K562 (cell line): ENCODE data around the gene AEN. TPM values are rescaled to one million over a fixed set of nuclear protein-coding genes. Genes with fewer than 3 reads are reported as not detected.

ENCODE experiments used
- CCNT2 ChIP-seq: IDR thresholded peaks from 2 replicates; pipeline ENCODE4 v1.6.1; 2011; ENCODE audit warnings: borderline replicate concordance, low read depth, mild to moderate bottlenecking, moderate library complexity, mixed read lengths, low read length; ENCODE audit not compliant: insufficient read length; ENCODE audit errors: extremely low read depth
- E2F5 ChIP-seq: sonication (generic); formaldehyde crosslinking; IDR thresholded peaks from 2 replicates; pipeline ENCODE4 v1.8.0; 2022; ENCODE audit warnings: mild to moderate bottlenecking, missing genetic modification reagents
- FOXM1 ChIP-seq, 2 experiments: fragments of 450-650 bp in 1 of 2; sonication (generic) in 1 of 2; formaldehyde crosslinking in 1 of 2; IDR thresholded peaks; 2 replicates each; pipeline versions ENCODE4 v1.6.1 to v1.9.0; 2017 to 2022; ENCODE audit warnings: low read depth in 2 of 2, mild to moderate bottlenecking in 2 of 2, missing genetic modification reagents in 1 of 2, moderate library complexity in 1 of 2
- FOXP4 ChIP-seq: sonication (generic); formaldehyde crosslinking; IDR thresholded peaks from 2 replicates; pipeline ENCODE4 v1.8.0; 2022; ENCODE audit warnings: mild to moderate bottlenecking, missing genetic modification reagents, borderline replicate concordance
- FUS ChIP-seq: fragments of 200-400 bp; formaldehyde crosslinking; optimal IDR thresholded peaks from 2 replicates; pipeline ENCODE3; 2017; ENCODE audit warnings: low read depth, low read length
- LEF1 ChIP-seq: fragments of 450-650 bp; IDR thresholded peaks from 2 replicates; pipeline ENCODE4 v1.6.1; 2016; ENCODE audit warnings: mild to moderate bottlenecking
- MITF ChIP-seq: IDR thresholded peaks from 2 replicates; pipeline ENCODE4 v1.6.1; 2014; ENCODE audit warnings: antibody characterized with exemption
- MLLT1 ChIP-seq, 2 experiments: fragments of 450-650 bp; IDR thresholded peaks; 2 replicates each; pipeline ENCODE4 v1.6.1; 2016
- NFIC ChIP-seq: fragments of 450-650 bp; IDR thresholded peaks from 2 replicates; pipeline ENCODE4 v1.6.1; 2017; ENCODE audit warnings: mild to moderate bottlenecking, inconsistent platforms
- PHF20 ChIP-seq: fragments of 450-650 bp; IDR thresholded peaks from 2 replicates; pipeline ENCODE4 v1.6.1; 2018; ENCODE audit not compliant: partially characterized antibody
- PHF8 ChIP-seq: fragments of 200-600 bp; sonication (generic); IDR thresholded peaks from 2 replicates; pipeline ENCODE4 v1.6.1; 2012; ENCODE audit warnings: mixed run types, mild to moderate bottlenecking, inconsistent platforms, low read length, moderate library complexity, borderline replicate concordance
- RBBP5 ChIP-seq: fragments of 200-600 bp; sonication (generic); IDR thresholded peaks from 2 replicates; pipeline ENCODE4 v1.6.1; 2012; ENCODE audit warnings: borderline replicate concordance, mild to moderate bottlenecking, low read length, control low read depth, inconsistent platforms; ENCODE audit not compliant: insufficient read depth, poor library complexity, severe bottlenecking
- TBP ChIP-seq: optimal IDR thresholded peaks from 2 replicates; pipeline ENCODE3; 2011; ENCODE audit warnings: low read depth, low read length, improper control_type of control experiment
- THRAP3 ChIP-seq: fragments of 450-650 bp; IDR thresholded peaks from 2 replicates; pipeline ENCODE4 v1.6.1; 2016; ENCODE audit warnings: mild to moderate bottlenecking, inconsistent platforms, borderline replicate concordance
- YY1 ChIP-seq, 3 experiments: IDR thresholded peaks; 2 replicates each; pipeline ENCODE4 v1.6.1; 2011; ENCODE audit warnings: low read length in 2 of 3, mild to moderate bottlenecking in 2 of 3, moderate library complexity in 2 of 3, borderline replicate concordance in 1 of 3, control low read depth in 1 of 3, low read depth in 1 of 3; ENCODE audit not compliant: insufficient read depth in 3 of 3, insufficient replicate concordance in 2 of 3, control insufficient read depth in 1 of 3, insufficient read length in 1 of 3; ENCODE audit errors: extremely low read depth in 1 of 3
- ZBED1 ChIP-seq: IDR thresholded peaks from 2 replicates; pipeline ENCODE4 v1.6.1; 2014
- ZNF445 ChIP-seq: fragments of 250-450 bp; sonication (Bioruptor Pico); IDR thresholded peaks from 2 replicates; pipeline ENCODE4 v1.4.0; 2020; ENCODE audit warnings: low read depth, mild to moderate bottlenecking, moderate library complexity
- ZNF584 ChIP-seq: fragments of 200-800 bp; sonication (Bioruptor generic); IDR thresholded peaks from 2 replicates; pipeline ENCODE4 v1.6.1; 2016; ENCODE audit warnings: low read depth, mild to moderate bottlenecking, missing genetic modification characterization, missing compliant biosample characterization
- ZNF780A ChIP-seq: fragments of 250-450 bp; sonication (Bioruptor Pico); IDR thresholded peaks from 2 replicates; pipeline ENCODE4 v1.5.0; 2021; ENCODE audit warnings: mild to moderate bottlenecking
- polyA plus RNA-seq, 8 experiments: library from polyadenylated mRNA; depleted of rRNA in 4 of 8; stranded (reverse) in 5 of 8; unstranded in 3 of 8; fragments of >200 nt; fragmentation: Nextera tagmentation in 2 of 8; fragmentation: Illumina TruSeq in 1 of 8; extraction: Ambion mirVana in 2 of 8; extraction: Trizol in 1 of 8; gene quantifications; 2 replicates each; pipeline versions ENCODE4 v1.2.1 to v1.2.3, GENCODE V29; 2011 to 2014; ENCODE audit warnings: inconsistent platforms in 1 of 8, missing spikeins in 1 of 8
- total RNA-seq, 7 experiments: library from RNA; depleted of rRNA in 6 of 7; stranded (reverse); fragments of >200 nt in 6 of 7; fragmentation: Illumina TruSeq in 2 of 7; extraction: Trizol in 2 of 7; gene quantifications; 2 replicates each; pipeline versions ENCODE4 v1.2.1 to v1.2.3, GENCODE V29; 2011 to 2021; ENCODE audit warnings: low replicate concordance in 1 of 7

The AEN gene
- total and polyA plus RNA-seq, 9 of the 15 experiments (the other 6 are each of a cell fraction or from before 2014, with no cell fraction given) = 9.0 to 51.0 (median 32.8) TPM

- TF ChIP-seq MITF (0 out of 2 replicates have a peak, but pooled peaks have one; percentile 9), CCNT2 (peak; percentile 45), ZNF584 (no peak), TBP (peak; percentile 75), E2F5 (peak; percentile 91; the same call in 1 of the 2 replicates), FOXM1 (IDR thresholded peaks at IDR 0.05; ENCODE audit: low read depth) (no peak; the same call in 1 of the 2 replicates), FOXM1 (CRISPR knock-in tag; IDR thresholded peaks at IDR 0.05; ENCODE audit: low read depth) (0 out of 2 replicates have a peak, but pooled peaks have one; percentile 36), YY1 (IDR thresholded peaks at IDR 0.05; ENCODE audit: borderline replicate concordance in 1 of 3, control insufficient read depth in 1 of 3, extremely low read depth in 1 of 3, insufficient read depth in 3 of 3, insufficient read length in 1 of 3, insufficient replicate concordance in 2 of 3, low read depth in 1 of 3, low read length in 2 of 3) (peak in 2 of 3 experiments; percentile 38 to 79), NFIC (peak; percentile 55; the same call in 1 of the 2 replicates), MLLT1 (IDR thresholded peaks at IDR 0.05) (peak in 1 of 2 experiments; percentile 66; a peak in 1 of 4 replicates), PHF20 (peak; percentile 13), PHF8 (peak; percentile 76; the same call in 1 of the 2 replicates), ZNF445 (CRISPR knock-in tag) (0 out of 2 replicates have a peak, but pooled peaks have one; percentile 45), LEF1 (no peak), ZBED1 (peak; percentile 85), RBBP5 (no peak), FOXP4 (CRISPR knock-in tag) (0 out of 2 replicates have a peak, but pooled peaks have one; percentile 72), ZNF780A (CRISPR knock-in tag) (no peak), THRAP3 (no peak), FUS (peak; percentile 75)
Measured at GRCh38 chr15:88620995-88621772, at the start of gene AEN (continued).
